WTC11 (cell line): ENCODE results near the gene CEBPB. TPM values are rescaled to one million over a fixed set of nuclear protein-coding genes. Genes with fewer than 3 reads are reported as not detected.

Source experiments
- ATAC-seq: fragments of 200-7000 bp; cut with Tn5 transposase; 2 replicates; pipeline ENCODE4 v1.10.0; 2021; ENCODE audit warnings: mild to moderate bottlenecking, moderate library complexity
- CTCF ChIA-PET: fragments of 300-600 bp; sonication (Branson Sonifier 250); formaldehyde crosslinking; loops from one replicate; lab custom pipeline; 2021; ENCODE audit warnings: antibody characterized with exemption; lab: Charles Lee
- POLR2A ChIA-PET: fragments of 350-600 bp; sonication (Branson Sonifier 250); formaldehyde crosslinking; loops from one replicate; lab custom pipeline; 2021; ENCODE audit warnings: antibody characterized with exemption; lab: Charles Lee
- DNase-seq: peaks from one replicate; pipeline ENCODE4 v3.0.0; 2021; ENCODE audit warnings: low spot score
- H3K27ac Mint-ChIP-seq: 2 replicates; pipeline ENCODE4 v1.8.0; 2021; ENCODE audit warnings: mixed read lengths
- H3K27me3 Mint-ChIP-seq: 2 replicates; pipeline ENCODE4 v1.8.0; 2021; ENCODE audit warnings: low read depth, mild to moderate bottlenecking, moderate library complexity, mixed read lengths
- H3K36me3 Mint-ChIP-seq: 2 replicates; pipeline ENCODE4 v1.8.0; 2021; ENCODE audit warnings: mixed read lengths
- H3K4me1 Mint-ChIP-seq: 2 replicates; pipeline ENCODE4 v1.8.0; 2022; ENCODE audit warnings: mixed read lengths
- H3K4me3 Mint-ChIP-seq: 2 replicates; pipeline ENCODE4 v1.8.0; 2021; ENCODE audit warnings: mild to moderate bottlenecking, moderate library complexity, mixed read lengths
- H3K9me3 Mint-ChIP-seq: 2 replicates; pipeline ENCODE4 v1.8.0; 2021; ENCODE audit warnings: mixed read lengths
- ARID4B ChIP-seq: sonication (generic); formaldehyde crosslinking; IDR thresholded peaks from 2 replicates; pipeline ENCODE4 v1.8.0; 2023; ENCODE audit warnings: missing genetic modification reagents, mild to moderate bottlenecking, borderline replicate concordance
- ATF1 ChIP-seq: sonication (generic); formaldehyde crosslinking; IDR thresholded peaks from 2 replicates; pipeline ENCODE4 v1.8.1; 2023; ENCODE audit warnings: mild to moderate bottlenecking, moderate library complexity, missing genetic modification reagents
- CBFB ChIP-seq: sonication (generic); formaldehyde crosslinking; IDR thresholded peaks from 2 replicates; pipeline ENCODE4 v1.8.1; 2022; ENCODE audit warnings: mild to moderate bottlenecking, low read depth, missing genetic modification reagents
- CREM ChIP-seq: sonication (generic); formaldehyde crosslinking; IDR thresholded peaks from 2 replicates; pipeline ENCODE4 v1.8.1; 2022; ENCODE audit warnings: mild to moderate bottlenecking, missing genetic modification reagents, moderate library complexity
- ERG ChIP-seq: fragments of 250-450 bp; sonication (Bioruptor Pico); IDR thresholded peaks from 2 replicates; pipeline ENCODE4 v1.8.0; 2021; ENCODE audit warnings: mild to moderate bottlenecking
- FOXK1 ChIP-seq: sonication (generic); formaldehyde crosslinking; IDR thresholded peaks from 2 replicates; pipeline ENCODE4 v1.8.0; 2022; ENCODE audit warnings: mild to moderate bottlenecking, moderate library complexity, missing genetic modification reagents
- JAZF1 ChIP-seq: fragments of 250-450 bp; sonication (Bioruptor Pico); IDR thresholded peaks from 2 replicates; pipeline ENCODE4 v1.9.0; 2021; ENCODE audit warnings: moderate library complexity, mild to moderate bottlenecking, inconsistent platforms
- MYBL2 ChIP-seq: sonication (generic); formaldehyde crosslinking; IDR thresholded peaks from 2 replicates; pipeline ENCODE4 v1.8.1; 2023; ENCODE audit warnings: mild to moderate bottlenecking, moderate library complexity, missing genetic modification reagents
- NR3C1 ChIP-seq: sonication (generic); formaldehyde crosslinking; conservative IDR thresholded peaks from 2 replicates; pipeline ENCODE4 v1.8.1; 2023; ENCODE audit warnings: low read depth, mild to moderate bottlenecking, missing genetic modification reagents
- PREB ChIP-seq: sonication (generic); formaldehyde crosslinking; IDR thresholded peaks from 2 replicates; pipeline ENCODE4 v1.8.1; 2022; ENCODE audit warnings: mild to moderate bottlenecking, missing genetic modification reagents, moderate library complexity, borderline replicate concordance
- RELA ChIP-seq: sonication (generic); formaldehyde crosslinking; IDR thresholded peaks from 2 replicates; pipeline ENCODE4 v1.8.1; 2022; ENCODE audit warnings: missing genetic modification reagents, mild to moderate bottlenecking, borderline replicate concordance
- SOX15 ChIP-seq: fragments of 250-450 bp; sonication (Bioruptor Pico); IDR thresholded peaks from 2 replicates; pipeline ENCODE4 v1.9.0; 2021; ENCODE audit warnings: mild to moderate bottlenecking
- STAT6 ChIP-seq: sonication (generic); formaldehyde crosslinking; conservative IDR thresholded peaks from 2 replicates; pipeline ENCODE4 v1.8.1; 2023; ENCODE audit warnings: mild to moderate bottlenecking, low read depth, missing genetic modification reagents, moderate library complexity
- TCF7 ChIP-seq: sonication (generic); formaldehyde crosslinking; IDR thresholded peaks from 2 replicates; pipeline ENCODE4 v1.8.0; 2022; ENCODE audit warnings: mild to moderate bottlenecking, low read depth, missing genetic modification reagents, moderate library complexity
- USF1 ChIP-seq: sonication (generic); formaldehyde crosslinking; IDR thresholded peaks from 2 replicates; pipeline ENCODE4 v1.8.0; 2022; ENCODE audit warnings: mild to moderate bottlenecking, missing genetic modification reagents
- ZNF232 ChIP-seq: sonication (generic); formaldehyde crosslinking; IDR thresholded peaks from 2 replicates; pipeline ENCODE4 v1.8.0; 2022; ENCODE audit warnings: mild to moderate bottlenecking, missing genetic modification reagents
- ZNF317 ChIP-seq: sonication (generic); formaldehyde crosslinking; IDR thresholded peaks from 2 replicates; pipeline ENCODE4 v1.8.1; 2023; ENCODE audit warnings: low read depth, mild to moderate bottlenecking, moderate library complexity, missing genetic modification reagents, borderline replicate concordance
- ZNF425 ChIP-seq: fragments of 250-450 bp; sonication (Bioruptor Pico); conservative IDR thresholded peaks from 2 replicates; pipeline ENCODE4 v1.9.0; 2021; ENCODE audit warnings: mild to moderate bottlenecking
- total RNA-seq: library from RNA; stranded (reverse); gene quantifications from 3 replicates; pipeline ENCODE4 v1.2.3, GENCODE V29; 2021

The CEBPB gene
- total RNA-seq, 1 experiment from 2014 or later = 29.1 TPM

GRCh38 chr20:50224531-50225255 is 34.1 kb downstream of the CEBPB start:
- peaks cover 2% of the 10 kb centered on the region; the same call in 1 of the 2 replicates for H3K9me3 Mint-ChIP-seq
- DNase-seq (peak; percentile 28), ATAC-seq (peak; percentile 77)
- CTCF ChIA-PET = interaction anchor here (0.7 to 1.8 kb wide), 7 partner anchors 10 to 254 kb away, joined by 3 to 7 read pairs (median 4); no protein-coding TSS in a partner anchor
- no peaks in the 10 kb centered on the region for H3K27me3 Mint-ChIP-seq
- H3K4me1 Mint-ChIP-seq = no peaks in the 10 kb centered on the region
- POLR2A ChIA-PET = no interaction called here
- no peak overlapping the region for H3K4me3 Mint-ChIP-seq
- H3K27ac Mint-ChIP-seq = no peak overlapping the region
- no peaks in the 10 kb centered on the region for H3K36me3 Mint-ChIP-seq
- no peak for TF ChIP-seq ZNF317 (CRISPR knock-in tag)
- TF ChIP-seq, all 79 proteins: peak for 0

- DNase-seq = no peak
- H3K4me1 Mint-ChIP-seq = no peaks in the 10 kb centered on the region
- no peaks in the 10 kb centered on the region for H3K9me3 Mint-ChIP-seq
- H3K4me3 Mint-ChIP-seq = no peak overlapping the region
- no peaks in the 10 kb centered on the region for H3K36me3 Mint-ChIP-seq
- no peak for ATAC-seq
- CTCF ChIA-PET = no interaction called here
- H3K27ac Mint-ChIP-seq = no peak overlapping the region
- no peaks in the 10 kb centered on the region for H3K27me3 Mint-ChIP-seq
- POLR2A ChIA-PET = no interaction called here
- no peak for TF ChIP-seq JAZF1 (CRISPR knock-in tag)
- TF ChIP-seq SOX15 (CRISPR knock-in tag) = no peak
- TF ChIP-seq RELA = no peak
- TF ChIP-seq ZNF425 (CRISPR knock-in tag) = no peak
- TF ChIP-seq NR3C1 (CRISPR knock-in tag) = no peak
- no peak for TF ChIP-seq TCF7 (CRISPR knock-in tag)
- TF ChIP-seq PREB (CRISPR knock-in tag) = no peak
- no peak for TF ChIP-seq ZNF232 (CRISPR knock-in tag)
- TF ChIP-seq CREM = no peak
- TF ChIP-seq MYBL2 (CRISPR knock-in tag) = no peak
- TF ChIP-seq CBFB (CRISPR knock-in tag) = no peak
- no peak for TF ChIP-seq FOXK1 (CRISPR knock-in tag)
- no peak for TF ChIP-seq ARID4B (CRISPR knock-in tag)
- TF ChIP-seq USF1 (CRISPR knock-in tag) = no peak
- no peak for TF ChIP-seq ERG
- TF ChIP-seq ATF1 = no peak
- no peak for TF ChIP-seq STAT6 (CRISPR knock-in tag)
These were observed 35.7 kb downstream of the CEBPB start for GRCh38 chr20:50226093-50226974.
